Hepatocyte (in vitro differentiated cells): Measurements from ENCODE around the gene IZUMO3. TPM values are rescaled to one million over a fixed set of nuclear protein-coding genes. Genes with fewer than 3 reads are reported as not detected.

Source experiments
- DNase-seq: peaks from one replicate; pipeline ENCODE4 v3.0.0-alpha.2; 2016; ENCODE audit warnings: low spot score
- H2AFZ ChIP-seq: fragments of 200-600 bp; sonication (generic); 2 replicates; pipeline ENCODE4 v1.6.0; 2016; ENCODE audit warnings: antibody characterized with exemption, mild to moderate bottlenecking
- H3K27ac ChIP-seq: fragments of 200-600 bp; sonication (generic); 2 replicates; pipeline ENCODE4 v1.5.1; 2016; ENCODE audit warnings: mild to moderate bottlenecking
- H3K27me3 ChIP-seq: fragments of 200-600 bp; sonication (generic); 2 replicates; pipeline ENCODE4 v1.6.1; 2016
- H3K36me3 ChIP-seq: fragments of 200-600 bp; sonication (generic); replicated peaks from 2 replicates; pipeline ENCODE4 v1.5.1; 2016; ENCODE audit warnings: low read depth; ENCODE audit not compliant: insufficient read depth
- H3K4me1 ChIP-seq: fragments of 200-600 bp; sonication (generic); 2 replicates; pipeline ENCODE4 v1.5.1; 2016; ENCODE audit warnings: mild to moderate bottlenecking, moderate library complexity; ENCODE audit not compliant: insufficient read depth
- H3K4me2 ChIP-seq: fragments of 200-600 bp; sonication (generic); 2 replicates; pipeline ENCODE4 v1.6.0; 2016
- H3K4me3 ChIP-seq: fragments of 200-600 bp; sonication (generic); 2 replicates; pipeline ENCODE4 v1.5.1; 2016; ENCODE audit warnings: mild to moderate bottlenecking
- H3K79me2 ChIP-seq: fragments of 200-600 bp; sonication (generic); 2 replicates; pipeline ENCODE4 v1.6.0; 2017; ENCODE audit warnings: mild to moderate bottlenecking
- H3K9me2 ChIP-seq: fragments of 200-600 bp; sonication (generic); replicated peaks from 2 replicates; pipeline ENCODE4 v1.6.0; 2017; ENCODE audit warnings: mild to moderate bottlenecking; ENCODE audit not compliant: insufficient read depth
- H3K9me3 ChIP-seq: fragments of 200-600 bp; sonication (generic); 2 replicates; pipeline ENCODE4 v1.5.1; 2016; ENCODE audit warnings: low read depth, mild to moderate bottlenecking
- H4K20me1 ChIP-seq: fragments of 200-600 bp; sonication (generic); 2 replicates; pipeline ENCODE4 v1.6.0; 2016; ENCODE audit warnings: mild to moderate bottlenecking; ENCODE audit not compliant: insufficient read depth, poor library complexity, severe bottlenecking
- CTCF ChIP-seq: fragments of 200-600 bp; sonication (generic); IDR thresholded peaks from 2 replicates; pipeline ENCODE4 v1.5.1; 2016; ENCODE audit warnings: antibody characterized with exemption, mild to moderate bottlenecking; ENCODE audit not compliant: poor library complexity
- EZH2 ChIP-seq: fragments of 200-600 bp; sonication (generic); IDR thresholded peaks from 2 replicates; pipeline ENCODE4 v1.6.1; 2016; ENCODE audit warnings: antibody characterized with exemption, mild to moderate bottlenecking, borderline replicate concordance
- EZH2phosphoT487 ChIP-seq: fragments of 200-600 bp; sonication (generic); IDR thresholded peaks from one replicate; pipeline ENCODE4 v1.6.1; 2018; ENCODE audit warnings: antibody characterized with exemption, mild to moderate bottlenecking, low read depth, moderate library complexity; ENCODE audit not compliant: unreplicated experiment, severe bottlenecking
- WGBS: methylation state at CpG from one replicate; pipeline ENCODE4 v1.1.6; 2016; ENCODE audit warnings: low lambda C conversion rate; ENCODE audit errors: missing lambda C conversion rate; 5-methylcytosine and 5-hydroxymethylcytosine counted together
- polyA plus RNA-seq: library from polyadenylated mRNA; unstranded; fragments of >200 nt; fragmentation: Nextera tagmentation; extraction: Ambion mirVana; gene quantifications from 2 replicates; pipeline ENCODE4 v1.2.1, GENCODE V29; 2016
- total RNA-seq: library from RNA; depleted of rRNA; stranded (reverse); fragments of >200 nt; gene quantifications from 2 replicates; pipeline ENCODE4 v1.2.3, GENCODE V29; 2014

Gene IZUMO3
- total and polyA plus RNA-seq, 2 experiments from 2014 or later = not detected

GRCh38 chr9:24561957-24562356 lies 16.3 kb upstream of the IZUMO3 start:
- Histone ChIP-seq H4K20me1 (no peaks in the 10 kb centered on the region), H3K4me1 (no peaks in the 10 kb centered on the region), H3K79me2 (no peaks in the 10 kb centered on the region), H3K36me3 (no peaks in the 10 kb centered on the region), H2AFZ (no peak overlapping the region), H3K27ac (no peak overlapping the region), H3K27me3 (no peaks in the 10 kb centered on the region), H3K4me2 (no peak overlapping the region), H3K4me3 (no peak overlapping the region), H3K9me2 (no peaks in the 10 kb centered on the region), H3K9me3 (no peaks in the 10 kb centered on the region)
- WGBS = 90% methylated on average over 3 of the region's 3 CpGs
- DNase-seq = no peak
- no peak for TF ChIP-seq CTCF
- TF ChIP-seq EZH2 = no peak
- no peak for TF ChIP-seq EZH2phosphoT487

- no peaks in the 10 kb centered on the region for H3K4me1 ChIP-seq
- TF ChIP-seq EZH2phosphoT487 = no peak
- TF ChIP-seq EZH2 = no peak
- TF ChIP-seq CTCF = no peak
- WGBS = 89% methylated on average over 2 of the region's 2 CpGs
- no peak overlapping the region for H3K4me3 ChIP-seq
- H3K27ac ChIP-seq = no peak overlapping the region
- H2AFZ ChIP-seq = no peak overlapping the region
- H4K20me1 ChIP-seq = no peaks in the 10 kb centered on the region
- peak overlapping the region; percentile 41 for H3K4me2 ChIP-seq
- H3K9me3 ChIP-seq = no peaks in the 10 kb centered on the region
- H3K36me3 ChIP-seq = no peaks in the 10 kb centered on the region
- DNase-seq = no peak
- H3K79me2 ChIP-seq = no peaks in the 10 kb centered on the region
- H3K9me2 ChIP-seq = no peaks in the 10 kb centered on the region
- no peaks in the 10 kb centered on the region for H3K27me3 ChIP-seq
Observed at GRCh38 chr9:24553183-24553552, 7.5 kb upstream of the IZUMO3 start.

- H3K9me2 ChIP-seq = no peaks in the 10 kb centered on the region
- H3K36me3 ChIP-seq = no peaks in the 10 kb centered on the region
- H3K9me3 ChIP-seq = no peaks in the 10 kb centered on the region
- no peak overlapping the region for H2AFZ ChIP-seq
- no peaks in the 10 kb centered on the region for H3K27me3 ChIP-seq
- H3K4me3 ChIP-seq = no peak overlapping the region
- H3K4me1 ChIP-seq = no peaks in the 10 kb centered on the region
- WGBS = 66% methylated on average over 9 of the region's 9 CpGs
- TF ChIP-seq EZH2 = no peak
- no peak for TF ChIP-seq CTCF
- TF ChIP-seq EZH2phosphoT487 = no peak
- H4K20me1 ChIP-seq = no peaks in the 10 kb centered on the region
- H3K79me2 ChIP-seq = no peaks in the 10 kb centered on the region
- DNase-seq = no peak
- H3K4me2 ChIP-seq = peak overlapping the region; percentile 41
- H3K27ac ChIP-seq = no peak overlapping the region
Observed at GRCh38 chr9:24552526-24553182, 7.0 kb upstream of the IZUMO3 start.
